B cell (primary cell): ENCODE measurements around the gene ZBTB4. TPM values are rescaled to one million over a fixed set of nuclear protein-coding genes. Genes with fewer than 3 reads are reported as not detected.

Experiments
- ATAC-seq: fragments of 200-7000 bp; cut with Tn5 transposase; one replicate; pipeline ENCODE4 v1.10.0; 2021; ENCODE audit warnings: low read depth, mild to moderate bottlenecking, moderate number of reproducible peaks, moderate library complexity
- CTCF ChIA-PET: fragments of 350-600 bp; sonication (Branson Sonifier 250); formaldehyde crosslinking; loops from one replicate; lab custom pipeline; 2021; ENCODE audit warnings: antibody characterized with exemption, inconsistent platforms; lab: Charles Lee
- POLR2A ChIA-PET: fragments of 350-600 bp; sonication (Branson Sonifier 250); formaldehyde crosslinking; loops from one replicate; lab custom pipeline; 2021; ENCODE audit warnings: antibody characterized with exemption; lab: Charles Lee
- DNase-seq: peaks from one replicate; pipeline ENCODE4 v3.0.0; 2013
- H2AFZ ChIP-seq: 2 replicates; pipeline ENCODE4 v1.6.1; 2012; ENCODE audit warnings: mild to moderate bottlenecking, low read depth, low read length; ENCODE audit not compliant: insufficient read depth, poor library complexity, severe bottlenecking
- H3K27ac ChIP-seq, 2 donors: 1 replicate in 1 of 2; 2 replicates in 1 of 2; pipeline ENCODE4 v1.5.1; 2012 to 2013; ENCODE audit warnings: low read length in 2 of 2, mild to moderate bottlenecking in 2 of 2, moderate library complexity in 1 of 2
- H3K27me3 ChIP-seq, 4 experiments: fragments of 200-600 bp in 1 of 4; sonication (generic) in 1 of 4; replicated peaks in 1 of 4; 1 replicate in 2 of 4; 2 replicates in 2 of 4; pipeline versions ENCODE4 v1.6.1 to v1.7.0; 2013 to 2016; ENCODE audit warnings: low read length in 3 of 4, mild to moderate bottlenecking in 2 of 4, mixed read lengths in 1 of 4, moderate library complexity in 1 of 4; ENCODE audit not compliant: insufficient read depth in 4 of 4, control insufficient read depth in 3 of 4; ENCODE audit errors: control extremely low read depth in 1 of 4
- H3K36me3 ChIP-seq, 2 experiments: replicated peaks in 1 of 2; 1 replicate in 1 of 2; 2 replicates in 1 of 2; pipeline versions ENCODE4 v1.6.1 to v1.7.1; 2013; ENCODE audit warnings: low read length in 1 of 2; ENCODE audit not compliant: insufficient read depth in 2 of 2, control insufficient read depth in 1 of 2; ENCODE audit errors: control extremely low read depth in 1 of 2, extremely low read depth in 1 of 2
- H3K4me1 ChIP-seq, 2 donors: fragments of 200-600 bp in 1 of 2; sonication (generic) in 1 of 2; 1 replicate in 1 of 2; 2 replicates in 1 of 2; pipeline versions ENCODE4 v1.5.1 to v1.6.1; 2013 to 2017; ENCODE audit warnings: low read length in 2 of 2; ENCODE audit not compliant: control insufficient read depth in 2 of 2, insufficient read depth in 2 of 2
- H3K4me2 ChIP-seq: replicated peaks from 2 replicates; pipeline ENCODE3; 2012; ENCODE audit warnings: mild to moderate bottlenecking, low read depth, low read length; ENCODE audit not compliant: poor library complexity, severe bottlenecking
- H3K4me3 ChIP-seq, 5 experiments: fragments of 200-600 bp in 1 of 5; sonication (generic) in 1 of 5; 1 replicate in 3 of 5; 2 replicates in 2 of 5; pipeline versions ENCODE4 v1.5.1 to v1.7.0; 2011 to 2016; ENCODE audit warnings: low read length in 4 of 5, mild to moderate bottlenecking in 4 of 5, low read depth in 2 of 5, control low read depth in 1 of 5, moderate library complexity in 1 of 5; ENCODE audit not compliant: insufficient read depth in 1 of 5; ENCODE audit errors: control extremely low read depth in 1 of 5, extremely low read depth in 1 of 5
- H3K79me2 ChIP-seq: fragments of 200-600 bp; sonication (generic); one replicate; pipeline ENCODE4 v1.6.0; 2016; ENCODE audit warnings: low read length; ENCODE audit not compliant: control insufficient read depth, insufficient read depth
- H3K9ac ChIP-seq: fragments of 200-600 bp; sonication (generic); 2 replicates; pipeline ENCODE4 v1.6.1; 2017; ENCODE audit warnings: mild to moderate bottlenecking, low read length, moderate library complexity
- H3K9me3 ChIP-seq, 3 donors: one replicate each; pipeline versions ENCODE4 v1.6.1 to v1.7.1; 2013; ENCODE audit warnings: low read length in 2 of 3; ENCODE audit not compliant: control insufficient read depth in 2 of 3, insufficient read depth in 1 of 3; ENCODE audit errors: control extremely low read depth in 1 of 3
- H4K20me1 ChIP-seq: 2 replicates; pipeline ENCODE4 v1.6.0; 2012; ENCODE audit warnings: mild to moderate bottlenecking, low read length; ENCODE audit not compliant: insufficient read depth, control insufficient read depth, poor library complexity, severe bottlenecking
- H3K27ac Mint-ChIP-seq: one replicate; pipeline ENCODE4 v1.8.0; 2021; ENCODE audit warnings: mixed read lengths
- H3K27me3 Mint-ChIP-seq: one replicate; pipeline ENCODE4 v1.8.0; 2021; ENCODE audit warnings: mixed read lengths
- H3K4me1 Mint-ChIP-seq: one replicate; pipeline ENCODE4 v1.8.0; 2021; ENCODE audit warnings: mixed read lengths
- H3K4me3 Mint-ChIP-seq: one replicate; pipeline ENCODE4 v1.8.0; 2021; ENCODE audit warnings: mixed read lengths
- H3K9me3 Mint-ChIP-seq: one replicate; pipeline ENCODE4 v1.8.0; 2022; ENCODE audit warnings: mixed read lengths; ENCODE audit not compliant: insufficient read depth
- CTCF ChIP-seq: fragments of 200-600 bp; IDR thresholded peaks from one replicate; pipeline ENCODE4 v1.8.0; 2022; ENCODE audit warnings: antibody characterized with exemption, mild to moderate bottlenecking
- EZH2 ChIP-seq: IDR thresholded peaks from 2 replicates; pipeline ENCODE4 v1.6.1; 2012; ENCODE audit warnings: borderline replicate concordance, low read depth, mild to moderate bottlenecking, moderate library complexity, low read length; ENCODE audit not compliant: insufficient read depth, poor library complexity, severe bottlenecking
- WGBS: methylation state at CpG from one replicate; pipeline ENCODE4 v1.1.5; 2013; ENCODE audit warnings: missing lambda C conversion rate; ENCODE audit not compliant: insufficient coverage; 5-methylcytosine and 5-hydroxymethylcytosine counted together
- intact Hi-C: fragments of 100-400 bp; cut with micrococcal nuclease; formaldehyde crosslinking; loops from one replicate; pipeline ENCODE4 v1.10.0; 2022
- polyA plus RNA-seq: library from polyadenylated mRNA; depleted of rRNA; stranded (reverse); fragments of >200 nt; gene quantifications from 2 replicates; pipeline ENCODE4 v1.2.3, GENCODE V29; 2012
- total RNA-seq, 2 donors: library from RNA; stranded (reverse); fragments of 120-200 nt in 1 of 2; gene quantifications; 1 replicate in 1 of 2; 2 replicates in 1 of 2; pipeline versions ENCODE4 v1.2.3 to v1.2.4, GENCODE V29; 2013 to 2022

ZBTB4 gene
- total and polyA plus RNA-seq, 2 donors (not counting 1 experiment from before 2014, with no cell fraction given) = 19.2 to 62.4 TPM

DNA sequence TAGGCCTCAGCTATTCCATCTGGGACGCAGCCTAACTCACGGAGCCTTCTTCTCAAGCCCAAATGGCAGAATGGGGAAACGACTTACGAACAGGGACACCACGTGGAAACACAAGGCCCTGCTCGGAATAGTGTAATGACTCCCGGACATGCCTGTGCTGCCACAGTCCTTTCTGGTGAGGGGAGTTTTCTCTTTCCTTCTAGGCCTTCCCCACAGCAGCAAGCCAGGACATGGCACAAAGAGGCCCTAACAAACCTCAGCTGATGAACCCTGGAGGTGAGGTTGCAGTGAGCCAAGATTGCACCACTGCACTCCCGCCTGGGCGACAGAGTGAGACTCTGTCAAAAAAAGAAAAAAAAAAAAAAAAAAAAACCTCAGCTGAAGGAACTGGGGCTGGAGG, 15.3 kb downstream of the ZBTB4 start:
- no peak overlapping the region for H3K27ac Mint-ChIP-seq
- WGBS = 96% methylated on average over 5 of the region's 9 CpGs
- CTCF ChIA-PET = interaction anchor here (0.6 kb wide), 1 partner anchor 72 kb away, joined by 3 read pairs; no protein-coding TSS in a partner anchor
- no peaks in the 10 kb centered on the region for H3K27me3 Mint-ChIP-seq
- no peak overlapping the region for H3K4me3 Mint-ChIP-seq
- Histone ChIP-seq H3K4me2 (no peak overlapping the region), H3K4me3 (no peak overlapping the region), H3K36me3 (peaks cover 0 to 29% of the 10 kb centered on the region in 2 experiments), H4K20me1 (peaks cover 41% of the 10 kb centered on the region), H3K27me3 (no peaks in the 10 kb centered on the region), H3K4me1 (peaks cover 8 to 12% of the 10 kb centered on the region in 2 donors), H3K79me2 (peaks cover 19% of the 10 kb centered on the region), H3K9ac (no peak overlapping the region), H3K9me3 (no peaks in the 10 kb centered on the region), H3K27ac (no peak overlapping the region), H2AFZ (no peak overlapping the region)
- no peaks in the 10 kb centered on the region for H3K9me3 Mint-ChIP-seq
- POLR2A ChIA-PET = interaction anchor here (0.6 to 0.8 kb wide), 3 partner anchors 97 to 221 kb away, joined by 4 to 10 read pairs (median 6); no protein-coding TSS in a partner anchor
- TF ChIP-seq CTCF = no peak
- no peak for TF ChIP-seq EZH2
- no peak for ATAC-seq
- H3K4me1 Mint-ChIP-seq = peaks cover 18% of the 10 kb centered on the region
- DNase-seq = no peak
- intact Hi-C loops = no loop called here

DNA sequence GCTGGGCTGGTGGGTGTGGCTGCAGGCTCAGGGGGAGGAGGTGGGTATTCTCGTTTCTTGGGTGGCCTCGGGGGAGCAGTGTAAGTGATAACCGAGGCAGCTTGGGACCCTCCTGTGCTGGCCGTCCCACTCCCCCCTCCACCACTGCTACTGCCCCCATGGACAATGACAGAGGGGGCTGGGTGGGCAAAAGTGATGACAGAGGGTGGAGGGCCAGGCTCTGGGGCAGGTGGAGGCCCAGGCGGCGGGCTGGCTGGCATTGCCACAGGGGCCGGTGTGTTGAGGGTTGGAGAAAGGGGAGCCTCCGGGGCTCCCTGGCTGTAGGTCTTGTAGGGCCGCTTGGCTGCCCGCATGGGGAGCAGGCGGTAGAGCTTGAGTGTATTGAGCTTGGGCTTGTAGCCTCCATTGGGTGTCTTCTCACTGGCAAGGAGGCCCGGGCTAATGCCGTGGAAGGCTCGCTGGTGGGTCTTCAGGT, 16.0 kb downstream of the ZBTB4 start:
- POLR2A ChIA-PET = interaction anchor here (0.6 to 0.8 kb wide), 3 partner anchors 97 to 220 kb away, joined by 4 to 10 read pairs (median 6); no protein-coding TSS in a partner anchor
- TF ChIP-seq EZH2 (no peak), CTCF (no peak)
- no peak overlapping the region for H3K4me3 Mint-ChIP-seq

More for the DNA sequence above, 16.0 kb downstream of the ZBTB4 start:
- no peaks in the 10 kb centered on the region for H3K27me3 ChIP-seq
- Mint-ChIP-seq H3K27ac (no peak overlapping the region), H3K4me1 (peaks cover 14% of the 10 kb centered on the region), H3K27me3 (no peaks in the 10 kb centered on the region), H3K9me3 (no peaks in the 10 kb centered on the region)
- DNase-seq = no peak
- H3K9ac ChIP-seq = no peak overlapping the region
- CTCF ChIA-PET = no interaction called here
- peaks cover 13% of the 10 kb centered on the region for H3K79me2 ChIP-seq
- peaks cover 0 to 29% of the 10 kb centered on the region in 2 experiments for H3K36me3 ChIP-seq
- ATAC-seq = no peak
- WGBS = 97% methylated on average over 10 of the region's 14 CpGs
- H2AFZ ChIP-seq = no peak overlapping the region
- peaks cover 35% of the 10 kb centered on the region for H4K20me1 ChIP-seq
- intact Hi-C loops = no loop called here
- no peak overlapping the region for H3K4me3 ChIP-seq
- H3K4me2 ChIP-seq = no peak overlapping the region
- no peaks in the 10 kb centered on the region for H3K9me3 ChIP-seq
- H3K27ac ChIP-seq = no peak overlapping the region
- peaks cover 8 to 12% of the 10 kb centered on the region in 2 donors for H3K4me1 ChIP-seq
